ENCODE data around the gene PXN. TPM values are rescaled to one million over a fixed set of nuclear protein-coding genes. Genes with fewer than 3 reads are reported as not detected.

The PXN gene
- total RNA-seq, 4 donors from 2014 or later = 40.0 to 151 (median 73.1) TPM

Small RNA genes within 50 kb of the gene (small RNA-seq; reads per million reads assigned to genes)
- gene RNU4-1 (1,679 reads per million, percentile 99 among the genes with 10 or more reads in this experiment), gene RNU4-2 (912 reads per million, percentile 99 among the genes with 10 or more reads in this experiment), gene RNU6-1088P (not detected)

Other genes with a start within 250 kb of the PXN start
- 10 to 100 TPM; 22.4 to 36.1 (median 25.9) TPM for gene RAB35, start 149.0 kb downstream of the PXN start, total RNA-seq
- 10 to 100 TPM; 52.5 to 99.4 (median 72.1) TPM for gene GCN1, start 71.0 kb downstream of the PXN start, total RNA-seq
- gene RPLP0, start 64.6 kb downstream of the PXN start, total RNA-seq = 1,000 to 10,000 TPM; 2,289 to 4,489 (median 2,885) TPM
- gene RNU4-2, start 26.2 kb upstream of the PXN start, total RNA-seq = under 1 TPM; under 0.01 TPM
- under 1 TPM in 2 of 4 donors, not detected in 2; under 0.01 TPM for gene RNU4-1, start 27.5 kb upstream of the PXN start, total RNA-seq
- 1 to 10 TPM in 3 of 4 donors, not detected in 1; 1.3 to 2.4 (median 1.4) TPM for gene SIRT4, start 36.6 kb upstream of the PXN start, total RNA-seq
- gene PLA2G1B, start 62.0 kb upstream of the PXN start, total RNA-seq = not detected
- 1 to 10 TPM in 1 of 4 donors, under 1 TPM in 2, not detected in 1; 0.13 to 2.0 (median 0.37) TPM for gene MSI1, start 103.4 kb upstream of the PXN start, total RNA-seq
- gene COX6A1, start 172.4 kb upstream of the PXN start, total RNA-seq = 100 to 1,000 TPM; 374 to 751 (median 529) TPM
- 10 to 100 TPM; 11.3 to 21.6 (median 16.2) TPM for gene TRIAP1, start 180.7 kb upstream of the PXN start, total RNA-seq
- 10 to 100 TPM; 22.8 to 30.7 (median 24.2) TPM for gene GATC, start 180.7 kb upstream of the PXN start, total RNA-seq
- 10 to 100 TPM; 62.3 to 88.7 (median 71.4) TPM for gene SRSF9, start 204.0 kb upstream of the PXN start, total RNA-seq
- gene DYNLL1, start 230.4 kb upstream of the PXN start, total RNA-seq = 100 to 1,000 TPM; 142 to 209 (median 175) TPM

Data from omental fat pad (tissue), 4 donors.